IMR-90 (cell line): Measurements from ENCODE around the gene AP3B1.

ENCODE experiments used
- CEBPB ChIP-seq: IDR thresholded peaks from 2 replicates; pipeline ENCODE4 v1.6.1; 2012; ENCODE audit warnings: low read depth, low read length, improper control_type of control experiment
- CTCF ChIP-seq: conservative IDR thresholded peaks from 2 replicates; pipeline ENCODE4 v1.5.1; 2012; ENCODE audit warnings: mild to moderate bottlenecking, low read depth, low read length, improper control_type of control experiment
- ELK1 ChIP-seq: fragments of 150-350 bp; IDR thresholded peaks from 2 replicates; pipeline ENCODE4 v1.6.1; 2016; ENCODE audit warnings: low read depth, mild to moderate bottlenecking, low read length, moderate library complexity, borderline replicate concordance
- FOS ChIP-seq: fragments of 150-350 bp; IDR thresholded peaks from 2 replicates; pipeline ENCODE4 v1.6.1; 2016; ENCODE audit warnings: low read depth, low read length
- MXI1 ChIP-seq: IDR thresholded peaks from 2 replicates; pipeline ENCODE4 v1.6.1; 2012; ENCODE audit warnings: low read depth, mild to moderate bottlenecking, low read length, moderate library complexity, borderline replicate concordance
- POLR2A ChIP-seq: IDR thresholded peaks from 2 replicates; pipeline ENCODE4 v1.6.1; 2012; ENCODE audit warnings: mild to moderate bottlenecking, low read depth, low read length
- RAD21 ChIP-seq: IDR thresholded peaks from 2 replicates; pipeline ENCODE4 v1.6.1; 2012; ENCODE audit warnings: low read length, improper control_type of control experiment
- RCOR1 ChIP-seq: IDR thresholded peaks from 2 replicates; pipeline ENCODE4 v1.6.1; 2012; ENCODE audit warnings: mild to moderate bottlenecking, low read length, improper control_type of control experiment; ENCODE audit not compliant: insufficient replicate concordance
- RFX5 ChIP-seq: IDR thresholded peaks from 2 replicates; pipeline ENCODE4 v1.8.0; 2012; ENCODE audit warnings: low read depth, mild to moderate bottlenecking, low read length, moderate library complexity
- SMC3 ChIP-seq: fragments of 150-350 bp; IDR thresholded peaks from 2 replicates; pipeline ENCODE4 v1.6.1; 2016; ENCODE audit warnings: low read depth, mild to moderate bottlenecking, antibody characterized with exemption, low read length, moderate library complexity
- TF ChIP-seq, protein P1 (sequence below): fragments of 150-350 bp; IDR thresholded peaks from 2 replicates; pipeline ENCODE4 v1.6.1; 2017; ENCODE audit warnings: mild to moderate bottlenecking, antibody characterized with exemption, low read length, low read depth

DNA sequence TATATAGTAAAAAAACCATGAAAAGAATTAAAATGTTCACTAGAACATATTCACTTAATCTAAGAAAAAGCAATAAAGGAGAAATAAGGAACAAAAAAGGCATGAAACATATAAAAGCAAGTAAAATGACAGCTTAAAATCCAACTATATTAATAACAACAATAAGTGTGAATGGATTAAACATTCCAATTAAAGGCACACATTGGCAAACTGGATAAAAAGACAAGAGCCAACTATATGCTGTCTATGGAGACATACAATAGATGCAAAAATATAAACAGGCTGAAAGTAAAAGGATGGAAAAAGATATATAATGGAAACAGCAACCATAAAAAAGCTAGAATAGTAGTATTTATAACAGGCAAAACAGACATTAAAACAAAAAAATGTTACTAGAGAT lies 70.1 kb downstream of the AP3B1 start:
- TF ChIP-seq FOS (no peak), POLR2A (no peak), RCOR1 (no peak), CTCF (no peak), RFX5 (no peak), SMC3 (no peak), ELK1 (no peak), MXI1 (no peak), CEBPB (no peak), RAD21 (no peak)
- TF ChIP-seq, protein P1, sequence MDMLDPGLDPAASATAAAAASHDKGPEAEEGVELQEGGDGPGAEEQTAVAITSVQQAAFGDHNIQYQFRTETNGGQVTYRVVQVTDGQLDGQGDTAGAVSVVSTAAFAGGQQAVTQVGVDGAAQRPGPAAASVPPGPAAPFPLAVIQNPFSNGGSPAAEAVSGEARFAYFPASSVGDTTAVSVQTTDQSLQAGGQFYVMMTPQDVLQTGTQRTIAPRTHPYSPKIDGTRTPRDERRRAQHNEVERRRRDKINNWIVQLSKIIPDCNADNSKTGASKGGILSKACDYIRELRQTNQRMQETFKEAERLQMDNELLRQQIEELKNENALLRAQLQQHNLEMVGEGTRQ = no peak
